ENCODE measurements around the gene UBTF.

DNA sequence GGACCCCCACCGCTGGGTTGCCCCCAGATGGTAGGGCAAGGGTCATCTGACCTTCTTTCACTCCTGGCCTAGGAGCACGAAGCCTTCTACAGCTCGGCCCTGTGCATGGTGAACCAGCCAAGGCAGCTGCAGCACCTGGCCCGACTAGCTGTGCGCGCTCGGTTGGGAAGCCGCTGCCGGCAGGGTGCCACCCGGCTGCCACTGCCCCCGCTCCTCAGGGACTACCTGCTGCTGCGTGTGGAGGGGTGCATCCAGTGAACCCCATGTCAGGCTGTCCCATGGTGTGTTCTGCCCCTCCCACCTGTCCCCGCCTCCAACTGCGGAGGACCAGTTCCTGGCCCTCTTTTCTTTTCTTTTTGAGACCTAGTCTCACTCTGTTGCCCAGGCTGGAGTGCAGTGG lies 41.3 kb downstream of the UBTF start:
- no peak for TF ChIP-seq ZFX (IDR thresholded peaks at IDR 0.05)
- TF ChIP-seq, protein P1, sequence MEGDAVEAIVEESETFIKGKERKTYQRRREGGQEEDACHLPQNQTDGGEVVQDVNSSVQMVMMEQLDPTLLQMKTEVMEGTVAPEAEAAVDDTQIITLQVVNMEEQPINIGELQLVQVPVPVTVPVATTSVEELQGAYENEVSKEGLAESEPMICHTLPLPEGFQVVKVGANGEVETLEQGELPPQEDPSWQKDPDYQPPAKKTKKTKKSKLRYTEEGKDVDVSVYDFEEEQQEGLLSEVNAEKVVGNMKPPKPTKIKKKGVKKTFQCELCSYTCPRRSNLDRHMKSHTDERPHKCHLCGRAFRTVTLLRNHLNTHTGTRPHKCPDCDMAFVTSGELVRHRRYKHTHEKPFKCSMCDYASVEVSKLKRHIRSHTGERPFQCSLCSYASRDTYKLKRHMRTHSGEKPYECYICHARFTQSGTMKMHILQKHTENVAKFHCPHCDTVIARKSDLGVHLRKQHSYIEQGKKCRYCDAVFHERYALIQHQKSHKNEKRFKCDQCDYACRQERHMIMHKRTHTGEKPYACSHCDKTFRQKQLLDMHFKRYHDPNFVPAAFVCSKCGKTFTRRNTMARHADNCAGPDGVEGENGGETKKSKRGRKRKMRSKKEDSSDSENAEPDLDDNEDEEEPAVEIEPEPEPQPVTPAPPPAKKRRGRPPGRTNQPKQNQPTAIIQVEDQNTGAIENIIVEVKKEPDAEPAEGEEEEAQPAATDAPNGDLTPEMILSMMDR (conservative IDR thresholded peaks at IDR 0.05): no peak
